Loucy (cell line): ENCODE measurements around the gene ATP11C.

Experiments used
- H2AFZ ChIP-seq: fragments of 200-600 bp; sonication (generic); 2 replicates; pipeline ENCODE4 v1.6.0; 2016; ENCODE audit warnings: antibody characterized with exemption, mild to moderate bottlenecking, low read length, moderate library complexity
- H3F3A ChIP-seq: fragments of 200-600 bp; 2 replicates; pipeline ENCODE4 v1.6.0; 2016; ENCODE audit warnings: antibody characterized with exemption, low read depth, mild to moderate bottlenecking
- H3K27me3 ChIP-seq: fragments of 200-600 bp; sonication (generic); 2 replicates; pipeline ENCODE4 v1.6.1; 2014; ENCODE audit warnings: low read length, mild to moderate bottlenecking; ENCODE audit not compliant: insufficient read depth, poor library complexity, severe bottlenecking
- H3K36me3 ChIP-seq: fragments of 200-600 bp; sonication (generic); 2 replicates; pipeline ENCODE4 v1.6.1; 2016; ENCODE audit warnings: low read length; ENCODE audit not compliant: insufficient read depth
- H3K4me1 ChIP-seq: fragments of 200-600 bp; sonication (generic); 2 replicates; pipeline ENCODE4 v1.5.1; 2014; ENCODE audit warnings: low read length, mild to moderate bottlenecking; ENCODE audit not compliant: insufficient read depth, poor library complexity, severe bottlenecking
- H3K4me2 ChIP-seq: fragments of 200-600 bp; sonication (generic); 2 replicates; pipeline ENCODE4 v1.6.0; 2014; ENCODE audit warnings: antibody characterized with exemption, low read length, low read depth, mild to moderate bottlenecking; ENCODE audit not compliant: poor library complexity, severe bottlenecking
- H3K4me3 ChIP-seq: fragments of 200-600 bp; sonication (generic); 2 replicates; pipeline ENCODE4 v1.5.1; 2014; ENCODE audit warnings: low read length, mild to moderate bottlenecking, mixed read lengths; ENCODE audit not compliant: poor library complexity, severe bottlenecking
- H3K79me2 ChIP-seq: fragments of 200-600 bp; sonication (generic); 2 replicates; pipeline ENCODE4 v1.6.1; 2014; ENCODE audit warnings: low read length; ENCODE audit not compliant: insufficient read depth
- H3K9ac ChIP-seq: fragments of 200-600 bp; sonication (generic); 2 replicates; pipeline ENCODE4 v1.6.0; 2014; ENCODE audit warnings: mild to moderate bottlenecking, low read depth, low read length, moderate library complexity; ENCODE audit not compliant: poor library complexity, severe bottlenecking
- H3K9me2 ChIP-seq: fragments of 200-600 bp; sonication (generic); replicated peaks from 2 replicates; pipeline ENCODE4 v1.6.1; 2016; ENCODE audit warnings: low read depth, low read length, mixed read lengths
- H3K9me3 ChIP-seq: fragments of 200-600 bp; sonication (generic); 2 replicates; pipeline ENCODE4 v1.6.1; 2014; ENCODE audit warnings: mild to moderate bottlenecking, antibody characterized with exemption, low read length, low read depth; ENCODE audit not compliant: insufficient read depth
- H4K20me1 ChIP-seq: fragments of 200-600 bp; sonication (generic); 2 replicates; pipeline ENCODE4 v1.6.0; 2014; ENCODE audit warnings: antibody characterized with exemption, low read length, mild to moderate bottlenecking; ENCODE audit not compliant: insufficient read depth, poor library complexity, severe bottlenecking
- CTCF ChIP-seq: fragments of 200-600 bp; sonication (generic); conservative IDR thresholded peaks from 2 replicates; pipeline ENCODE4 v1.5.1; 2014; ENCODE audit warnings: mild to moderate bottlenecking, antibody characterized with exemption, low read length
- EZH2phosphoT487 ChIP-seq: fragments of 200-600 bp; IDR thresholded peaks from 2 replicates; pipeline ENCODE4 v1.6.1; 2018; ENCODE audit warnings: antibody characterized with exemption, mild to moderate bottlenecking, moderate library complexity, borderline replicate concordance

Gene ATP11C

GRCh38 chrX:139892512-139892911 lies 40.3 kb downstream of the ATP11C start:
- Histone ChIP-seq H3K9ac (no peak overlapping the region), H4K20me1 (no peaks in the 10 kb centered on the region), H3F3A (no peaks in the 10 kb centered on the region), H2AFZ (no peak overlapping the region), H3K4me1 (no peaks in the 10 kb centered on the region), H3K36me3 (no peaks in the 10 kb centered on the region), H3K9me3 (no peaks in the 10 kb centered on the region), H3K9me2 (no peaks in the 10 kb centered on the region), H3K79me2 (peaks cover 41% of the 10 kb centered on the region), H3K4me3 (no peak overlapping the region), H3K27me3 (no peaks in the 10 kb centered on the region), H3K4me2 (no peak overlapping the region)
- TF ChIP-seq CTCF (no peak), EZH2phosphoT487 (no peak)

- Histone ChIP-seq H3K9ac (no peak overlapping the region), H3K9me2 (no peaks in the 10 kb centered on the region), H3K9me3 (no peaks in the 10 kb centered on the region), H3K27me3 (no peaks in the 10 kb centered on the region), H3K36me3 (no peaks in the 10 kb centered on the region), H3K4me3 (no peak overlapping the region), H2AFZ (no peak overlapping the region), H3K79me2 (peaks cover 42% of the 10 kb centered on the region), H3K4me1 (no peaks in the 10 kb centered on the region), H3K4me2 (no peak overlapping the region), H4K20me1 (no peaks in the 10 kb centered on the region), H3F3A (no peaks in the 10 kb centered on the region)
- TF ChIP-seq CTCF: no peak
- no peak for TF ChIP-seq EZH2phosphoT487
Observed at GRCh38 chrX:139890991-139891700, 41.7 kb downstream of the ATP11C start.

GRCh38 chrX:139889760-139890159 lies 43.1 kb downstream of the ATP11C start:
- Histone ChIP-seq H3K9me3 (no peaks in the 10 kb centered on the region), H3K79me2 (peaks cover 38% of the 10 kb centered on the region; the same call in 1 of the 2 replicates), H3K4me1 (no peaks in the 10 kb centered on the region), H3K36me3 (no peaks in the 10 kb centered on the region), H4K20me1 (peaks cover 3% of the 10 kb centered on the region), H2AFZ (no peak overlapping the region), H3K4me2 (no peak overlapping the region), H3K27me3 (no peaks in the 10 kb centered on the region), H3K4me3 (no peak overlapping the region), H3K9me2 (no peaks in the 10 kb centered on the region), H3K9ac (no peak overlapping the region), H3F3A (no peaks in the 10 kb centered on the region)
- TF ChIP-seq EZH2phosphoT487 (no peak), CTCF (no peak)
